Measurements from ENCODE around the gene FAT1.

FAT1 gene

GRCh38 chr4:186623546-186623945 lies 100.1 kb downstream of the FAT1 start:
- Histone ChIP-seq H3K9ac (no peak overlapping the region), H3K27ac (peak overlapping the region in 2 of 11 experiments; percentile 26 to 45; a peak in 1 of 22 replicates)

GRCh38 chr4:186622788-186623464 lies 100.7 kb downstream of the FAT1 start:
- peak overlapping the region in 8 of 11 experiments; percentile 17 to 52 (median 34); a peak in 12 of 22 replicates for H3K4me2 ChIP-seq
- H3K27me3 ChIP-seq: no peaks in the 10 kb centered on the region
- peaks cover 9 to 32% (median 26%) of the 10 kb centered on the region in 10 experiments for H3K4me1 ChIP-seq
- TF ChIP-seq Cebpa-rat (IDR thresholded peaks at IDR 0.05): no peak
- H3K27ac ChIP-seq: peak overlapping the region in 3 of 11 experiments; percentile 11 to 45 (median 26); a peak in 4 of 22 replicates
- H3K9ac ChIP-seq: no peak overlapping the region
- H3K36me3 ChIP-seq: peaks cover 30 to 93% (median 80%) of the 10 kb centered on the region in 11 experiments
- peaks cover 0 to 30% (median 0%) of the 10 kb centered on the region in 11 experiments; a peak in 10 of 22 replicates for H4K20me1 ChIP-seq
- no peak overlapping the region for H3K4me3 ChIP-seq
- no peaks in the 10 kb centered on the region for H3K9me3 ChIP-seq (replicated peaks in 1 of 11)

More at GRCh38 chr4:186623546-186623945, 100.1 kb downstream of the FAT1 start:
- peak overlapping the region in 7 of 11 experiments; percentile 17 to 52 (median 25); a peak in 7 of 22 replicates for H3K4me2 ChIP-seq
- H4K20me1 ChIP-seq: peaks cover 0 to 35% (median 0%) of the 10 kb centered on the region in 11 experiments; a peak in 10 of 22 replicates
- H3K27me3 ChIP-seq: no peaks in the 10 kb centered on the region
- H3K4me3 ChIP-seq: no peak overlapping the region
- peaks cover 13 to 38% (median 33%) of the 10 kb centered on the region in 10 experiments for H3K4me1 ChIP-seq
- peaks cover 30 to 92% (median 74%) of the 10 kb centered on the region in 11 experiments for H3K36me3 ChIP-seq
- no peaks in the 10 kb centered on the region for H3K9me3 ChIP-seq (replicated peaks in 1 of 11)
- no peak for TF ChIP-seq Cebpa-rat (IDR thresholded peaks at IDR 0.05)

- Histone ChIP-seq H3K9ac (no peak overlapping the region), H3K4me2 (no peak overlapping the region), H3K4me1 (peaks cover 0 to 23% (median 18%) of the 10 kb centered on the region in 10 experiments; a peak in 18 of 20 replicates), H4K20me1 (peaks cover 0 to 22% (median 0%) of the 10 kb centered on the region in 11 experiments; a peak in 4 of 22 replicates), H3K4me3 (no peak overlapping the region), H3K27me3 (no peaks in the 10 kb centered on the region), H3K9me3 (replicated peaks in 1 of 11) (no peaks in the 10 kb centered on the region), H3K36me3 (peaks cover 30 to 93% (median 85%) of the 10 kb centered on the region in 11 experiments), H3K27ac (no peak overlapping the region)
- TF ChIP-seq Cebpa-rat (IDR thresholded peaks at IDR 0.05): no peak
These were observed 101.6 kb downstream of the FAT1 start for GRCh38 chr4:186621959-186622553.

GRCh38 chr4:186619088-186619487 lies 104.6 kb downstream of the FAT1 start:
- no peak overlapping the region for H3K4me2 ChIP-seq
- H3K4me3 ChIP-seq: no peak overlapping the region
- peaks cover 0 to 32% (median 23%) of the 10 kb centered on the region in 10 experiments; a peak in 15 of 20 replicates for H3K4me1 ChIP-seq
- no peaks in the 10 kb centered on the region for H3K9me3 ChIP-seq (replicated peaks in 1 of 11)
- no peak overlapping the region for H3K27ac ChIP-seq
- no peak for TF ChIP-seq Cebpa-rat (IDR thresholded peaks at IDR 0.05)
- H3K36me3 ChIP-seq: peaks cover 41 to 100% (median 96%) of the 10 kb centered on the region in 11 experiments
- peaks cover 0 to 38% (median 0%) of the 10 kb centered on the region in 11 experiments; a peak in 6 of 22 replicates for H4K20me1 ChIP-seq
- H3K9ac ChIP-seq: no peak overlapping the region
- H3K27me3 ChIP-seq: no peaks in the 10 kb centered on the region

GRCh38 chr4:186617921-186618320 lies 105.7 kb downstream of the FAT1 start:
- no peak overlapping the region for H3K4me2 ChIP-seq
- H3K9me3 ChIP-seq (replicated peaks in 1 of 11): no peaks in the 10 kb centered on the region
- no peak overlapping the region for H3K4me3 ChIP-seq
- no peak overlapping the region for H3K9ac ChIP-seq
- H3K4me1 ChIP-seq: peaks cover 0 to 23% (median 14%) of the 10 kb centered on the region in 10 experiments; a peak in 15 of 20 replicates
- no peak for TF ChIP-seq Cebpa-rat (IDR thresholded peaks at IDR 0.05)
- H3K27me3 ChIP-seq: no peaks in the 10 kb centered on the region
- H3K27ac ChIP-seq: no peak overlapping the region
- peaks cover 0 to 36% (median 0%) of the 10 kb centered on the region in 11 experiments; a peak in 6 of 22 replicates for H4K20me1 ChIP-seq
- peaks cover 39 to 100% (median 95%) of the 10 kb centered on the region in 11 experiments for H3K36me3 ChIP-seq

- Histone ChIP-seq H3K9ac (no peak overlapping the region), H4K20me1 (peaks cover 0 to 14% (median 0%) of the 10 kb centered on the region in 11 experiments; a peak in 2 of 22 replicates), H3K27ac (no peak overlapping the region), H3K4me1 (peaks cover 0 to 13% (median 6%) of the 10 kb centered on the region in 10 experiments; a peak in 9 of 20 replicates), H3K27me3 (no peaks in the 10 kb centered on the region), H3K9me3 (replicated peaks in 1 of 11) (no peaks in the 10 kb centered on the region), H3K4me2 (no peak overlapping the region), H3K4me3 (no peak overlapping the region), H3K36me3 (peaks cover 70 to 92% (median 90%) of the 10 kb centered on the region in 11 experiments)
- TF ChIP-seq Cebpa-rat (IDR thresholded peaks at IDR 0.05): no peak
These were observed 116.2 kb downstream of the FAT1 start for GRCh38 chr4:186607490-186607889.

- H4K20me1 ChIP-seq: peaks cover 0 to 20% (median 0%) of the 10 kb centered on the region in 11 experiments; a peak in 2 of 22 replicates
- no peaks in the 10 kb centered on the region for H3K9me3 ChIP-seq (replicated peaks in 1 of 11)
- no peak overlapping the region for H3K9ac ChIP-seq
- 0 out of 22 replicates have a peak overlapping the region, but pooled peaks of 1 of the 11 experiments have one; percentile 13 for H3K4me2 ChIP-seq
- no peak overlapping the region for H3K27ac ChIP-seq
- no peaks in the 10 kb centered on the region for H3K27me3 ChIP-seq
- H3K4me1 ChIP-seq: peaks cover 0 to 13% (median 6%) of the 10 kb centered on the region in 10 experiments; a peak in 9 of 20 replicates
- no peak overlapping the region for H3K4me3 ChIP-seq
- TF ChIP-seq Cebpa-rat (IDR thresholded peaks at IDR 0.05): no peak
- H3K36me3 ChIP-seq: peaks cover 68 to 92% (median 87%) of the 10 kb centered on the region in 11 experiments
These were observed 117.1 kb downstream of the FAT1 start for GRCh38 chr4:186606591-186606992.

- Histone ChIP-seq H3K36me3 (peaks cover 68 to 94% (median 90%) of the 10 kb centered on the region in 11 experiments), H3K4me3 (no peak overlapping the region), H3K4me2 (peak overlapping the region in 2 of 11 experiments; percentile 20 to 22; a peak in 2 of 22 replicates), H4K20me1 (peaks cover 0 to 26% (median 0%) of the 10 kb centered on the region in 11 experiments; a peak in 2 of 22 replicates), H3K9me3 (replicated peaks in 1 of 11) (no peaks in the 10 kb centered on the region), H3K27ac (no peak overlapping the region), H3K27me3 (no peaks in the 10 kb centered on the region), H3K9ac (no peak overlapping the region), H3K4me1 (peaks cover 0 to 13% (median 6%) of the 10 kb centered on the region in 10 experiments; a peak in 9 of 20 replicates)
- no peak for TF ChIP-seq Cebpa-rat (IDR thresholded peaks at IDR 0.05)
These were observed 118.3 kb downstream of the FAT1 start for GRCh38 chr4:186605261-186605865.

All from BLaER1 treated with 17β-estradiol and CSF1 and Interleukin-3, amounts not matched to agents 10 nM and 100 nM (cell line).